Ectodermal cell (in vitro differentiated cells): ENCODE results near the gene EYS.
"Not testable (repeated sequence)": the region's sequence is repeated elsewhere in the genome, so short reads cannot be mapped to it uniquely, and the experiment has no call there.

Experiments used
- H3K27ac ChIP-seq: 2 replicates; pipeline ENCODE4 v1.7.0; 2013; ENCODE audit warnings: mild to moderate bottlenecking, low read depth, low read length; ENCODE audit not compliant: insufficient read depth, poor library complexity, severe bottlenecking
- H3K27me3 ChIP-seq: 2 replicates; pipeline ENCODE4 v1.7.0; 2013; ENCODE audit warnings: mild to moderate bottlenecking, low read length; ENCODE audit not compliant: insufficient read depth, control insufficient read depth, poor library complexity, severe bottlenecking
- H3K36me3 ChIP-seq: one replicate; pipeline ENCODE4 v1.7.0; 2013; ENCODE audit warnings: low read length; ENCODE audit not compliant: control insufficient read depth, insufficient read depth
- H3K4me1 ChIP-seq: one replicate; pipeline ENCODE4 v1.7.0; 2013; ENCODE audit warnings: low read length; ENCODE audit not compliant: control insufficient read depth, insufficient read depth
- H3K4me3 ChIP-seq: 2 replicates; pipeline ENCODE4 v1.7.0; 2013; ENCODE audit warnings: low read depth, low read length, control low read depth; ENCODE audit not compliant: insufficient read depth
- H3K9me3 ChIP-seq: 2 replicates; pipeline ENCODE4 v1.7.0; 2013; ENCODE audit warnings: mild to moderate bottlenecking, low read length, moderate library complexity; ENCODE audit not compliant: control insufficient read depth
- WGBS, 2 experiments: methylation state at CpG; one replicate each; pipeline ENCODE4 v1.1.7; 2013; ENCODE audit warnings: missing lambda C conversion rate in 2 of 2; 5-methylcytosine and 5-hydroxymethylcytosine counted together

EYS gene

GRCh38 chr6:65637289-65638046, 69.6 kb downstream of the EYS start:
- no peak overlapping the region for H3K4me3 ChIP-seq
- 87 to 88% methylated on average over 12 of the region's 12 CpGs for WGBS, 2 experiments
- H3K36me3 ChIP-seq: no peaks in the 10 kb centered on the region
- H3K9me3 ChIP-seq: no peaks in the 10 kb centered on the region
- no peaks in the 10 kb centered on the region for H3K4me1 ChIP-seq
- H3K27me3 ChIP-seq: no peaks in the 10 kb centered on the region
- H3K27ac ChIP-seq: no peak overlapping the region

GRCh38 chr6:65633501-65633900, 73.5 kb downstream of the EYS start:
- H3K9me3 ChIP-seq: no peaks in the 10 kb centered on the region
- WGBS, 2 experiments: 82 to 92% methylated on average over 1 of the region's 1 CpG
- no peaks in the 10 kb centered on the region for H3K4me1 ChIP-seq
- H3K27ac ChIP-seq: no peak overlapping the region
- no peaks in the 10 kb centered on the region for H3K36me3 ChIP-seq
- H3K27me3 ChIP-seq: no peaks in the 10 kb centered on the region
- H3K4me3 ChIP-seq: no peak overlapping the region

- no peaks in the 10 kb centered on the region for H3K36me3 ChIP-seq
- H3K9me3 ChIP-seq: no peaks in the 10 kb centered on the region
- 81 to 91% methylated on average over 1 to 2 of the region's 2 CpGs for WGBS, 2 experiments
- H3K27me3 ChIP-seq: no peaks in the 10 kb centered on the region
- H3K27ac ChIP-seq: no peak overlapping the region
- H3K4me1 ChIP-seq: no peaks in the 10 kb centered on the region
- H3K4me3 ChIP-seq: no peak overlapping the region
Measured at GRCh38 chr6:65631711-65632110, 75.3 kb downstream of the EYS start.

GRCh38 chr6:65627434-65627999, 79.5 kb downstream of the EYS start:
- not testable (repeated sequence) for H3K4me3 ChIP-seq, H3K27me3 ChIP-seq, H3K36me3 ChIP-seq, H3K4me1 ChIP-seq, H3K9me3 ChIP-seq, H3K27ac ChIP-seq
- 94% methylated on average over 23 to 33 of the region's 35 CpGs for WGBS, 2 experiments

GRCh38 chr6:65627015-65627414, 80.0 kb downstream of the EYS start:
- Histone ChIP-seq H3K27me3 (no peaks in the 10 kb centered on the region), H3K4me1 (no peaks in the 10 kb centered on the region), H3K27ac (no peak overlapping the region), H3K9me3 (no peaks in the 10 kb centered on the region), H3K4me3 (no peak overlapping the region), H3K36me3 (no peaks in the 10 kb centered on the region)
- WGBS, 2 experiments: 83 to 87% methylated on average over 5 of the region's 5 CpGs

DNA sequence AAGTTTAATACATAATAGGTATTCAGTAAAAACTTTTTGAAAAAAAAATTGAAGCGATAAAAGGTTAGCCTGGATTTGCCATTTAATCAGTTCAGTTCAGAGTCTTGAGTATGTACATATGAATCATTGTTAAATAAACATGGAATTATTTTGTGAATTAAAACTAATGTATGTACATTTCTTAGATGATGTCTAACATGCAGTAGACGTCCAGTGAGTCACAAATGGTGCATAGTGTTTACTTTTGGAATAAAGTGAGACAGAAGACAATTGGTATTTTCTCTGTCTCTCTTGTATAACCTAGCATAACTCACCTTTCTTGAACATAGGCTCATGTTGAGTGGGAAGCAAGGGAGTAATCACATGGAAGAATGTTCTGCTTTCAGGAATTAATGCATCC, 83.5 kb downstream of the EYS start:
- WGBS, 2 experiments: 91 to 94% methylated on average over 2 of the region's 2 CpGs
- Histone ChIP-seq H3K27me3 (no peaks in the 10 kb centered on the region), H3K9me3 (no peaks in the 10 kb centered on the region), H3K36me3 (no peaks in the 10 kb centered on the region), H3K27ac (no peak overlapping the region), H3K4me1 (no peaks in the 10 kb centered on the region), H3K4me3 (no peak overlapping the region)

- Histone ChIP-seq H3K27me3 (no peaks in the 10 kb centered on the region), H3K27ac (no peak overlapping the region), H3K4me3 (no peak overlapping the region), H3K9me3 (no peaks in the 10 kb centered on the region), H3K4me1 (no peaks in the 10 kb centered on the region), H3K36me3 (no peaks in the 10 kb centered on the region)
- WGBS, 2 experiments: 100% methylated on average over 1 of the region's 2 CpGs; no CpG with 5 or more reads in 1 of the 2 experiments
Measured at GRCh38 chr6:65610746-65611145, 96.3 kb downstream of the EYS start.

DNA sequence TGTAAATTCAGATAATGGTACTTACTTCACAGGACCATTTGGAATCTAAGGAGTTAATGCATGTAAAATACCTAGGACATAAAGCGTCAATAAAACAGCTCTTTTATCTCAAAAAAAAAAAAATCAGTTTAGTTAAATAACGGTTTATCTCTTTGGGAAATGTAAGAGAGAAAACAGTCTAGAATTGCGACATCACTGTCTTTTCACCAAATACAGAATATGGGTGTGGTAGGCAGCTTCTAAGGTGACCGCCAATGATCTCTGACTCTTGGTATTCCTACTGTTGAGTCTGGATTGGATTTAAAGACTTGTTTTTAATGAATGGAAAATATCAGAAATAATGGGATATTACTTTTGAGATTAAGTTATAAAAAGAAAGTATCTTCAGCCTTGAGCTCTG, 111.5 kb downstream of the EYS start:
- H3K4me1 ChIP-seq: no peaks in the 10 kb centered on the region

GRCh38 chr6:65570340-65570739, 136.7 kb downstream of the EYS start:
- Histone ChIP-seq H3K36me3 (no peaks in the 10 kb centered on the region), H3K27me3 (no peaks in the 10 kb centered on the region), H3K4me1 (no peaks in the 10 kb centered on the region), H3K27ac (no peak overlapping the region), H3K9me3 (no peaks in the 10 kb centered on the region), H3K4me3 (no peak overlapping the region)
- WGBS, 2 experiments: 56 to 75% methylated on average over 1 of the region's 1 CpG

More for the DNA sequence above, 111.5 kb downstream of the EYS start:
- 98 to 100% methylated on average over 1 to 4 of the region's 4 CpGs for WGBS, 2 experiments
- Histone ChIP-seq H3K4me3 (no peak overlapping the region), H3K27ac (no peak overlapping the region), H3K9me3 (no peaks in the 10 kb centered on the region), H3K36me3 (no peaks in the 10 kb centered on the region), H3K27me3 (no peaks in the 10 kb centered on the region)

- WGBS, 2 experiments: 79 to 82% methylated on average over 2 of the region's 2 CpGs
- Histone ChIP-seq H3K36me3 (no peaks in the 10 kb centered on the region), H3K4me3 (no peak overlapping the region), H3K9me3 (no peaks in the 10 kb centered on the region), H3K27me3 (no peaks in the 10 kb centered on the region), H3K4me1 (no peaks in the 10 kb centered on the region), H3K27ac (no peak overlapping the region)
Measured at GRCh38 chr6:65569505-65569904, 137.5 kb downstream of the EYS start.
